Measurements from ENCODE around the gene WIPF1. TPM values are rescaled to one million over a fixed set of nuclear protein-coding genes. Genes with fewer than 3 reads are reported as not detected.

The WIPF1 gene
- total RNA-seq, 1 experiment from 2014 or later = 0.59 TPM

GRCh38 chr2:174593041-174593440, 4.6 kb downstream of the WIPF1 start:
- Histone ChIP-seq H3K4me1 (ENCODE audit: control insufficient read depth in 1 of 2, insufficient read depth in 2 of 2, low read length in 2 of 2) (no peaks in the 10 kb centered on the region), H3K9me3 (ENCODE audit: control insufficient read depth in 1 of 2, insufficient read depth in 1 of 2, low read depth in 1 of 2, low read length in 2 of 2) (no peaks in the 10 kb centered on the region), H3K4me3 (replicated peaks in 1 of 2; ENCODE audit: low read depth in 1 of 2, low read length in 2 of 2) (no peak overlapping the region), H3K9me2 (ENCODE audit: insufficient read depth) (no peaks in the 10 kb centered on the region), H3K4me2 (ENCODE audit: low read length) (no peak overlapping the region), H3K27me3 (ENCODE audit: insufficient read depth, low read length) (no peaks in the 10 kb centered on the region), H3K27ac (ENCODE audit: low read depth, low read length) (no peak overlapping the region), H3K9ac (ENCODE audit: low read length) (no peak overlapping the region), H3K79me2 (ENCODE audit: insufficient read depth, low read length) (no peaks in the 10 kb centered on the region), H3K36me3 (ENCODE audit: control insufficient read depth in 1 of 2, insufficient read depth in 2 of 2, low read length in 2 of 2) (no peaks in the 10 kb centered on the region), H4K20me1 (ENCODE audit: insufficient read depth) (no peaks in the 10 kb centered on the region), H2AFZ (ENCODE audit: low read depth, low read length, poor library complexity, severe bottlenecking) (no peak overlapping the region)
- BruUV-seq (replicated peaks) = no TSS peak
- ChIA-PET POLR2A (no interaction called here), CTCF (interaction anchor here (2.9 kb wide), 1 partner anchor 11 kb away, joined by 13 read pairs; no protein-coding TSS in a partner anchor), RAD21 (ENCODE audit: low non-redundant PET in 1 of 2, low total read pairs in 2 of 2, uncharacterized antibody in 2 of 2, unreplicated experiment in 2 of 2) (no interaction called here)
- TF ChIP-seq CEBPB (IDR thresholded peaks at IDR 0.05; ENCODE audit: low read depth) (no peak), ZBTB33 (IDR thresholded peaks at IDR 0.05; ENCODE audit: extremely low read depth, insufficient replicate concordance, low read length) (no peak), ZFX (IDR thresholded peaks at IDR 0.05) (no peak), ATF3 (IDR thresholded peaks at IDR 0.05) (no peak), CTCF (IDR thresholded peaks at IDR 0.05 in 2 of 3, conservative IDR thresholded peaks at IDR 0.05 in 1 of 3; ENCODE audit: borderline replicate concordance in 1 of 3, insufficient read depth in 1 of 3, low read depth in 2 of 3, low read length in 2 of 3) (no peak), FOSL1 (IDR thresholded peaks at IDR 0.05; ENCODE audit: low read depth) (no peak), ELF1 (IDR thresholded peaks at IDR 0.05; ENCODE audit: borderline replicate concordance, low read depth) (no peak), EZH2phosphoT487 (IDR thresholded peaks at IDR 0.05; ENCODE audit: borderline replicate concordance) (no peak), POLR2A (IDR thresholded peaks at IDR 0.05; ENCODE audit: borderline replicate concordance, extremely low read depth, insufficient read depth, insufficient read length) (no peak), SP1 (IDR thresholded peaks at IDR 0.05; ENCODE audit: low read depth) (no peak), RAD21 (IDR thresholded peaks at IDR 0.05; ENCODE audit: low read depth) (no peak)
- DNase-seq (ENCODE audit: low read depth, low spot score) (no peak), ATAC-seq (no peak)
- intact Hi-C loops (cut with micrococcal nuclease) = no loop called here

All from HCT116 (cell line).